ENCODE results near the gene MAPK1. TPM values are rescaled to one million over a fixed set of nuclear protein-coding genes. Genes with fewer than 3 reads are reported as not detected.
"Not testable (repeated sequence)": the region's sequence is repeated elsewhere in the genome, so short reads cannot be mapped to it uniquely, and the experiment has no call there.

MAPK1 gene
- total and polyA plus RNA-seq, 7 donors, result 18.0 to 73.2 (median 44.1) TPM

DNA sequence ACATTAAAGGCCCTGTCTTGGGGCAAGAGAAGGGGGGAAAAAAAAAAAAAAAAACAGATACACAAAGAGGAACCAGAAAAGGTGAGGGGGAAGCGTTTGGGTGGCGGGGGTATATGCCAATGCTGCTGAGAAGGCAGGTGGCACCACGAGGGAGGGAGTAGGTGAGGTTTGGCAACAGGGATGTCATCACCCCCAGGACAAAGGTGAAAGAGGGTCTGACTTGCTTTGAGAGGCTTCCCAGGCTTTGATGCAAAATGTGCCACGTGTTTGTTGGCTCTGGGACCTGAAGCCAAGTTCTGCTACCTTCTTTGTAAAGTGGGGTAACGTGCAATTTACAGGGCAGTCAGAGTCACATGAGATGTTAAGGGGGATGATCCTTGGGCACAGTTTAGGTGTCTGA lies 135.9 kb downstream of the MAPK1 start:
- H3K27me3 ChIP-seq, result no peaks in the 10 kb centered on the region
- H3K4me1 ChIP-seq, result peaks cover 0 to 16% (median 12%) of the 10 kb centered on the region in 4 donors
- H3K36me3 ChIP-seq, result no peaks in the 10 kb centered on the region
- intact Hi-C loops (cut with DNase I), result no loop called here
- 69 to 84% methylated on average over 5 of the region's 5 CpGs for WGBS, 2 donors
- no peaks in the 10 kb centered on the region for H3K9me3 ChIP-seq
- no peak for DNase-seq
- TF ChIP-seq, protein P1, sequence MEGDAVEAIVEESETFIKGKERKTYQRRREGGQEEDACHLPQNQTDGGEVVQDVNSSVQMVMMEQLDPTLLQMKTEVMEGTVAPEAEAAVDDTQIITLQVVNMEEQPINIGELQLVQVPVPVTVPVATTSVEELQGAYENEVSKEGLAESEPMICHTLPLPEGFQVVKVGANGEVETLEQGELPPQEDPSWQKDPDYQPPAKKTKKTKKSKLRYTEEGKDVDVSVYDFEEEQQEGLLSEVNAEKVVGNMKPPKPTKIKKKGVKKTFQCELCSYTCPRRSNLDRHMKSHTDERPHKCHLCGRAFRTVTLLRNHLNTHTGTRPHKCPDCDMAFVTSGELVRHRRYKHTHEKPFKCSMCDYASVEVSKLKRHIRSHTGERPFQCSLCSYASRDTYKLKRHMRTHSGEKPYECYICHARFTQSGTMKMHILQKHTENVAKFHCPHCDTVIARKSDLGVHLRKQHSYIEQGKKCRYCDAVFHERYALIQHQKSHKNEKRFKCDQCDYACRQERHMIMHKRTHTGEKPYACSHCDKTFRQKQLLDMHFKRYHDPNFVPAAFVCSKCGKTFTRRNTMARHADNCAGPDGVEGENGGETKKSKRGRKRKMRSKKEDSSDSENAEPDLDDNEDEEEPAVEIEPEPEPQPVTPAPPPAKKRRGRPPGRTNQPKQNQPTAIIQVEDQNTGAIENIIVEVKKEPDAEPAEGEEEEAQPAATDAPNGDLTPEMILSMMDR (IDR thresholded peaks at IDR 0.05), result no peak
- TF ChIP-seq EP300 (IDR thresholded peaks at IDR 0.05), result no peak
- no peak for TF ChIP-seq POLR2AphosphoS5 (IDR thresholded peaks at IDR 0.05)
- H3K27ac ChIP-seq, result no peak overlapping the region
- H3K4me3 ChIP-seq, result no peak overlapping the region

DNA sequence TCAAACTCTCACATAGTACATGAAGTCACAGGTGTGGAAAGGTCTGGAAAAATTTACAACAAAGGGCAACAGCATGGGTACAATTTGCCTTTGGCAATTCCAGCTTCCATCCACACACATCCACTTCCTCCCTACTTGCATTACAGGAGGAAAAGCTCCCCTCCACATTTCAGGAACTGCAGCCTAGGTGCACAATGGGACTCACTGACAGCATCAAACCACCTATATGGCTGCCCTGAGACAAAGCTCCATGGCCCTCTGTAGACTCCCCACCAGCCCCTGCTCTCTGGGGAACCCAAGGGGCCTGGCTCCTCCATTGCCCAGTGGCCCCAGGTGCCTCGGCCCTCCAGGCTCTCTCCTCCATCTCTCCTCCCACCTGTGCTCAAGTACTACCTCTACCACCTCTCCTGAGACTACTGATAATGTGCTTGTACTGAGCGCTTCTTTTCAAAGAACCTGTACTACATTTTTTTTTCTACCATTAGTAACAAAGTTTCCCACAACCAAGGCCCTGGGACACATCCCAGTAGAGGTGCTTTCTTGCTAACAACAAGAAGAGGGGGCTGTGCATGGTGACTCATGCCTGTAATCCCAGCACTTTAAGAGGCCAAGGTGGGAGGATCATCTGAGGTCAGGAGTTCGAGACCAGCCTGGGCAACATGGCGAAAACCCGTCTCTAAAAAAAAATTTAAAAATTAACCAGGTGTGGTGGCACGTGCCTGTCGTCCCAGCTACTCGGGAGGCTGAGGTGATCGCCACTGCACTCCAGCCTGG lies 136.7 kb downstream of the MAPK1 start:
- Histone ChIP-seq H3K27me3 (no peaks in the 10 kb centered on the region), H3K27ac (no peak overlapping the region), H3K36me3 (no peaks in the 10 kb centered on the region), H3K9me3 (no peaks in the 10 kb centered on the region), H3K4me3 (no peak overlapping the region), H3K4me1 (peaks cover 0 to 11% (median 10%) of the 10 kb centered on the region in 4 donors)
- intact Hi-C loops (cut with DNase I), result no loop called here
- TF ChIP-seq, protein P1 (IDR thresholded peaks at IDR 0.05), result no peak
- TF ChIP-seq POLR2AphosphoS5 (IDR thresholded peaks at IDR 0.05), result no peak
- TF ChIP-seq EP300 (IDR thresholded peaks at IDR 0.05), result no peak
- TF ChIP-seq POLR2A (IDR thresholded peaks at IDR 0.05), result no peak
- DNase-seq, result no peak
- whole genome bisulfite sequencing, 2 donors, result 94 to 95% methylated on average over 9 of the region's 9 CpGs

DNA sequence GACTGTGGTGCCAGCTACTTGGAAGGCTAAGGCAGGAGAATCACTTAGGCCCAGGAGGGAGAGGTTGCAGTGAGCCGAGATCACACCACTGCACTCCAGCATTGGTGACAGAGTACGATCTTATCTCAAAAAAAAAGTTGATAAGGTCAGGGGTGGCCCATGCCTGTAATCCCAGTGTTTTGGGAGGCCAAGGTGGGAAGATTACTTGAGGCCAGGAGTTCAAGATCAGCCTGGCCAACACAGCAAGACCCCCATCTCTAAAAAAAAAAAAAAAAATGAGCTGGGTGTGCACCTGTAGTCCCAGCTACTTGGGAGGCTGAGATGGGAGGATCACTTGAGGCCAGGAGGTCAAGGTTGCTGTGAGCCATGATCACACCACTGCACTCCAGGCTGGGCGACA lies 138.3 kb downstream of the MAPK1 start:
- H3K9me3 ChIP-seq; intact Hi-C loops (cut with DNase I); H3K4me3 ChIP-seq; H3K4me1 ChIP-seq; H3K27ac ChIP-seq; H3K36me3 ChIP-seq; H3K27me3 ChIP-seq; DNase-seq: not testable (repeated sequence)
- WGBS, 2 donors, result 96% methylated on average over 3 of the region's 3 CpGs

DNA sequence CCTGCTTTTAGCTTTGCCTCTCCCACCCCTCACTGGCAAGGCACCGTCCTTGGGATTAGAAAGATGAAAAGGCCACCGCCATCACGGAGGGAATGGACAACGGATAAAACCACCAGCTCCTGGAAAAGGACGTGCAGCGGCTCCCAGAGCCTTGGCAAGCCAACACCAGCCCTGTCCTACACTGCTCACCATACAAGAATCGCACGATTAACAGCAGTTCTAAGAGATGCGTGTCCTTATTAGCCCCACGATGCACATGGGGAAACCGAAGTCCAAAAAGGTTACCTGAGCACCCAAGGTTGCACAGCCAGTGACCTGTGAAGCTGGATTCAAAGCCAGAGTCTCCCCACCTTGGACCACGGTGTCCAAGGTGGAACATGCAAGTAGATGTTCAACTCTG lies 139.2 kb downstream of the MAPK1 start:
- TF ChIP-seq, protein P1 (IDR thresholded peaks at IDR 0.05), result no peak
- TF ChIP-seq POLR2A (IDR thresholded peaks at IDR 0.05) (no peak), POLR2AphosphoS5 (IDR thresholded peaks at IDR 0.05) (no peak), EP300 (IDR thresholded peaks at IDR 0.05) (no peak)
- DNase-seq, result no peak
- H3K4me3 ChIP-seq, result no peak overlapping the region
- no peaks in the 10 kb centered on the region for H3K4me1 ChIP-seq
- H3K27me3 ChIP-seq, result no peaks in the 10 kb centered on the region
- intact Hi-C loops (cut with DNase I), result no loop called here
- H3K9me3 ChIP-seq, result no peaks in the 10 kb centered on the region
- WGBS, 2 donors, result 81 to 82% methylated on average over 12 of the region's 12 CpGs
- H3K27ac ChIP-seq, result no peak overlapping the region
- no peaks in the 10 kb centered on the region for H3K36me3 ChIP-seq

DNA sequence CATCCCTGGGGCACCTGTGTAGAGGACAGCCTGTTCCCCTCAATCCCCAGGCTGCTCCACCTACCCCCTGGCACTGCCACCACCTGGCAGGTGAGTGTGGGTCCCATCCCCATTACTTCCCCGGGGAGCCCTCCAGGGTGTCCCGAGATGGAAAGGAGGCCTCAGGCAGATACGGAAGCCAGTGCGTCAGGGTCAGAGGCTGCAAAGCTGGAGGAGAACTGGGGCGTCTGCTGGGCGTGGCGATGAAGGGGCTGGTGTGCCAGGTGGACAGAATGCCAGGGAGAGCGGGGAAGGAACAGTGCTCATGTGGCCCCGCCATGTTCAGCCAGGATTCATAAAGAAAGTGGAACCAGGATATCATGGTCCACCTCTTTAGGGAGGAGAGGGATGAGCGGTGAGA lies 139.7 kb downstream of the MAPK1 start:
- Histone ChIP-seq H3K9me3 (no peaks in the 10 kb centered on the region), H3K27ac (no peak overlapping the region), H3K4me1 (no peaks in the 10 kb centered on the region), H3K36me3 (no peaks in the 10 kb centered on the region), H3K4me3 (no peak overlapping the region), H3K27me3 (no peaks in the 10 kb centered on the region)
- DNase-seq, result no peak
- intact Hi-C loops (cut with DNase I), result no loop called here
- TF ChIP-seq POLR2A (IDR thresholded peaks at IDR 0.05) (no peak), POLR2AphosphoS5 (IDR thresholded peaks at IDR 0.05) (no peak), EP300 (IDR thresholded peaks at IDR 0.05) (no peak)
- TF ChIP-seq, protein P1 (IDR thresholded peaks at IDR 0.05), result no peak
- WGBS, 2 donors, result 94 to 95% methylated on average over 10 of the region's 10 CpGs
